K562 (cell line): ENCODE results near the gene FIG4. TPM values are rescaled to one million over a fixed set of nuclear protein-coding genes. Genes with fewer than 3 reads are reported as not detected.

Experiments
- ATAC-seq: fragments of 200-7000 bp; cut with Tn5 transposase; 3 replicates; pipeline ENCODE4 v1.9.1; 2020; ENCODE audit warnings: moderate library complexity
- BruUV-seq: library from RNA; stranded (reverse); fragments of 400-500 nt; replicated peaks from 2 replicates; lab custom pipeline; 2021; lab: Mats Ljungman, UMichigan
- CTCF ChIA-PET: fragments of 300-600 bp; formaldehyde crosslinking; extraction: SDS; loops from one replicate; lab custom pipeline; 2021; ENCODE audit warnings: low intra/inter-chr PET ratio; lab: Yijun Ruan, JAX
- POLR2A ChIA-PET: fragments of 300-600, 350-650 bp; sonication (Branson Sonifier 250); formaldehyde crosslinking; extraction: SDS; loops from one replicate; lab custom pipeline; 2021; ENCODE audit warnings: antibody characterized with exemption, inconsistent platforms; lab: Yijun Ruan, JAX
- DNase-seq, 4 experiments: peaks; one replicate each; pipeline versions ENCODE4 v3.0.0 to v3.0.0-alpha.2; 2011 to 2018; ENCODE audit warnings: low spot score in 3 of 4, mixed read lengths in 3 of 4; ENCODE audit errors: extremely low read depth in 1 of 4
- FAIRE-seq: peaks from 2 replicates; lab custom pipeline; 2011; peaks lifted over from hg19 to GRCh38; lab: Jason Lieb, UNC
- H2AFZ ChIP-seq: 2 replicates; pipeline ENCODE4 v1.6.0; 2011; ENCODE audit warnings: low read depth, low read length, control low read depth, inconsistent platforms
- H3K27ac ChIP-seq: fragments of 200-600 bp; 3 replicates; pipeline ENCODE4 v1.8.0; 2011; ENCODE audit warnings: low read depth, mild to moderate bottlenecking, control low read depth, inconsistent platforms, low read length, moderate library complexity, mixed read lengths; ENCODE audit errors: extremely low read depth
- H3K27me3 ChIP-seq, 2 experiments: fragments of 300-600 bp in 1 of 2; 2 replicates in 1 of 2; 3 replicates in 1 of 2; pipeline versions ENCODE4 v1.6.0 to v1.8.0; 2011; ENCODE audit warnings: inconsistent platforms in 2 of 2, low read length in 2 of 2, mild to moderate bottlenecking in 1 of 2, mixed read lengths in 1 of 2, moderate library complexity in 1 of 2; ENCODE audit not compliant: control insufficient read depth in 2 of 2, insufficient read depth in 2 of 2
- H3K36me3 ChIP-seq: fragments of 300-600 bp; 3 replicates; pipeline ENCODE4 v1.8.0; 2011; ENCODE audit warnings: mild to moderate bottlenecking, low read length, inconsistent platforms; ENCODE audit not compliant: control insufficient read depth, insufficient read depth
- H3K4me1 ChIP-seq, 2 experiments: fragments of 200-600 bp in 1 of 2; replicated peaks in 1 of 2; 2 replicates in 1 of 2; 3 replicates in 1 of 2; pipeline versions ENCODE4 v1.5.1 to v1.8.0; 2011; ENCODE audit warnings: inconsistent platforms in 2 of 2, low read length in 2 of 2, mild to moderate bottlenecking in 1 of 2, mixed read lengths in 1 of 2, moderate library complexity in 1 of 2; ENCODE audit not compliant: control insufficient read depth in 2 of 2, insufficient read depth in 2 of 2
- H3K4me2 ChIP-seq: 2 replicates; pipeline ENCODE4 v1.6.1; 2011; ENCODE audit warnings: low read length, control low read depth, inconsistent platforms, mixed read lengths; ENCODE audit not compliant: insufficient read depth
- H3K4me3 ChIP-seq: fragments of 200-600 bp; sonication (generic), shearing (Covaris generic); 2 replicates; pipeline ENCODE4 v1.5.1; 2016; ENCODE audit warnings: control low read depth, inconsistent platforms
- H3K79me2 ChIP-seq: fragments of 200-600 bp; 3 replicates; pipeline ENCODE4 v1.8.0; 2011; ENCODE audit warnings: low read length, inconsistent platforms; ENCODE audit not compliant: control insufficient read depth, insufficient read depth
- H3K9ac ChIP-seq, 2 experiments: 2 replicates each; pipeline versions ENCODE4 v1.6.0 to v1.6.1; 2011; ENCODE audit warnings: low read depth in 2 of 2, low read length in 2 of 2, control low read depth in 1 of 2, inconsistent platforms in 1 of 2, mild to moderate bottlenecking in 1 of 2, mixed read lengths in 1 of 2; ENCODE audit not compliant: insufficient read depth in 1 of 2
- H3K9me1 ChIP-seq: one replicate; pipeline ENCODE4 v1.6.0; 2011; ENCODE audit warnings: inconsistent platforms, mild to moderate bottlenecking, low read length, moderate library complexity; ENCODE audit not compliant: control insufficient read depth, insufficient read depth
- H3K9me3 ChIP-seq: replicated peaks from 2 replicates; pipeline ENCODE4 v1.5.1; 2011; ENCODE audit warnings: low read depth, low read length, inconsistent platforms; ENCODE audit not compliant: control insufficient read depth, insufficient read depth
- H4K20me1 ChIP-seq: replicated peaks from 2 replicates; pipeline ENCODE4 v1.6.1; 2011; ENCODE audit warnings: low read length, inconsistent platforms, mixed read lengths; ENCODE audit not compliant: control insufficient read depth, insufficient read depth
- CBX1 ChIP-seq: sonication (generic); IDR thresholded peaks from 2 replicates; pipeline ENCODE4 v1.6.1; 2016; ENCODE audit warnings: antibody characterized with exemption, low read depth, mild to moderate bottlenecking
- CXXC5 ChIP-seq: fragments of 250-450 bp; sonication (Bioruptor Pico); IDR thresholded peaks from 2 replicates; pipeline ENCODE4 v1.8.0; 2022; ENCODE audit warnings: inconsistent platforms, mild to moderate bottlenecking, moderate library complexity
- ETS2 ChIP-seq: IDR thresholded peaks from 2 replicates; pipeline ENCODE4 v1.6.1; 2016; ENCODE audit warnings: borderline replicate concordance, missing genetic modification characterization, mild to moderate bottlenecking, moderate library complexity, missing compliant biosample characterization; ENCODE audit not compliant: poor library complexity, severe bottlenecking
- MBD2 ChIP-seq: sonication (generic); IDR thresholded peaks from 2 replicates; pipeline ENCODE4 v1.6.1; 2016; ENCODE audit warnings: low read depth, borderline replicate concordance
- NELFE ChIP-seq: IDR thresholded peaks from 2 replicates; pipeline ENCODE4 v1.6.1; 2011; ENCODE audit warnings: mild to moderate bottlenecking; ENCODE audit not compliant: insufficient read depth, insufficient read length
- NONO ChIP-seq, 2 experiments: fragments of 200-400 bp in 1 of 2; fragments of 450-650 bp in 1 of 2; formaldehyde crosslinking in 1 of 2; IDR thresholded peaks; 2 replicates each; pipeline ENCODE4 v1.6.1; 2017; ENCODE audit warnings: low read depth in 2 of 2, mild to moderate bottlenecking in 2 of 2, moderate library complexity in 2 of 2, low read length in 1 of 2
- NRF1 ChIP-seq, 2 experiments: fragments of 450-650 bp; IDR thresholded peaks in 1 of 2; conservative IDR thresholded peaks in 1 of 2; 2 replicates each; pipeline ENCODE4 v1.6.1; 2014; ENCODE audit warnings: mild to moderate bottlenecking in 2 of 2
- PCBP1 ChIP-seq: fragments of 200-400 bp; formaldehyde crosslinking; IDR thresholded peaks from 2 replicates; pipeline ENCODE4 v1.6.1; 2018; ENCODE audit warnings: mild to moderate bottlenecking, low read depth, low read length; ENCODE audit not compliant: poor library complexity, severe bottlenecking
- SMAD3 ChIP-seq: fragments of 450-650 bp; formaldehyde crosslinking; conservative IDR thresholded peaks from 2 replicates; pipeline ENCODE4 v1.4.0; 2020; ENCODE audit warnings: mild to moderate bottlenecking
- SMC3 ChIP-seq: conservative IDR thresholded peaks from 2 replicates; pipeline ENCODE4 v1.6.1; 2011; ENCODE audit warnings: low read depth, low read length, improper control_type of control experiment; ENCODE audit not compliant: insufficient read depth
- SRF ChIP-seq, 2 experiments: fragments of 250-450, 450-650 bp in 1 of 2; sonication (Bioruptor Pico) in 1 of 2; sonication (generic) in 1 of 2; formaldehyde crosslinking; IDR thresholded peaks; 2 replicates each; pipeline versions ENCODE4 v1.5.0 to v1.5.1; 2020 to 2022; ENCODE audit warnings: mild to moderate bottlenecking in 1 of 2, missing genetic modification reagents in 1 of 2
- WGBS: fragments of 100-300 bp; shearing (Covaris generic); methylation state at CpG from one replicate; pipeline ENCODE4 v1.1.6; 2016; ENCODE audit warnings: low coverage, mixed read lengths; ENCODE audit not compliant: insufficient coverage; ENCODE audit errors: missing lambda C conversion rate; 5-methylcytosine and 5-hydroxymethylcytosine counted together
- in situ Hi-C: fragments of 300-500 bp; cut with MboI; formaldehyde crosslinking; loops from 4 replicates; pipeline ENCODE4 v1.15.0; 2018; ENCODE audit warnings: inconsistent platforms, mixed read lengths
- intact Hi-C: fragments of 100-400 bp; cut with micrococcal nuclease; formaldehyde crosslinking; loops from 2 replicates; pipeline ENCODE4 v1.14.2; 2022
- polyA plus RNA-seq, 8 experiments: library from polyadenylated mRNA; depleted of rRNA in 4 of 8; stranded (reverse) in 5 of 8; unstranded in 3 of 8; fragments of >200 nt; fragmentation: Nextera tagmentation in 2 of 8; fragmentation: Illumina TruSeq in 1 of 8; extraction: Ambion mirVana in 2 of 8; extraction: Trizol in 1 of 8; gene quantifications; 2 replicates each; pipeline versions ENCODE4 v1.2.1 to v1.2.3, GENCODE V29; 2011 to 2014; ENCODE audit warnings: inconsistent platforms in 1 of 8, missing spikeins in 1 of 8
- total RNA-seq, 7 experiments: library from RNA; depleted of rRNA in 6 of 7; stranded (reverse); fragments of >200 nt in 6 of 7; fragmentation: Illumina TruSeq in 2 of 7; extraction: Trizol in 2 of 7; gene quantifications; 2 replicates each; pipeline versions ENCODE4 v1.2.1 to v1.2.3, GENCODE V29; 2011 to 2021; ENCODE audit warnings: low replicate concordance in 1 of 7

The FIG4 gene
- total and polyA plus RNA-seq, 9 of the 15 experiments (the other 6 are each of a cell fraction or from before 2014, with no cell fraction given), result 1.5 to 6.8 (median 4.3) TPM

GRCh38 chr6:109770047-109770446, 79.0 kb downstream of the FIG4 start:
- intact Hi-C loops, result no loop called here
- BruUV-seq, result no TSS peak

GRCh38 chr6:109770779-109771178, 79.7 kb downstream of the FIG4 start:
- FAIRE-seq, result no peak
- POLR2A ChIA-PET, result no interaction called here

More at GRCh38 chr6:109770047-109770446, 79.0 kb downstream of the FIG4 start:
- Histone ChIP-seq H4K20me1 (no peaks in the 10 kb centered on the region), H3K4me3 (no peak overlapping the region), H3K9ac (no peak overlapping the region), H3K27me3 (no peaks in the 10 kb centered on the region; a peak in 2 of 5 replicates), H3K36me3 (no peaks in the 10 kb centered on the region), H3K9me3 (no peaks in the 10 kb centered on the region), H2AFZ (no peak overlapping the region), H3K4me1 (peaks cover 0 to 4% of the 10 kb centered on the region in 2 experiments; a peak in 1 of 5 replicates), H3K4me2 (no peak overlapping the region), H3K79me2 (no peaks in the 10 kb centered on the region), H3K9me1 (no peaks in the 10 kb centered on the region), H3K27ac (no peak overlapping the region)
- ChIA-PET POLR2A (no interaction called here), CTCF (interaction anchor here (0.6 kb wide), 1 partner anchor 169 kb away, joined by 4 read pairs; no protein-coding TSS in a partner anchor)
- ATAC-seq, result no peak
- TF ChIP-seq CXXC5 (CRISPR knock-in tag) (no peak), ETS2 (tag) (no peak), MBD2 (no peak), SMC3 (no peak), SMAD3 (CRISPR knock-in tag) (no peak), CBX1 (no peak), SRF (CRISPR knock-in tag; IDR thresholded peaks at IDR 0.05) (no peak), NELFE (no peak)
- in situ Hi-C loops, result no loop called here
- 4% methylated on average over 2 of the region's 2 CpGs for WGBS
- FAIRE-seq, result no peak
- no peak for DNase-seq

More at GRCh38 chr6:109770779-109771178, 79.7 kb downstream of the FIG4 start:
- H3K9me1 ChIP-seq, result no peaks in the 10 kb centered on the region
- H3K79me2 ChIP-seq, result no peaks in the 10 kb centered on the region
- intact Hi-C loops, result no loop called here
- H3K36me3 ChIP-seq, result no peaks in the 10 kb centered on the region
- CTCF ChIA-PET, result no interaction called here
- WGBS, result 24% methylated on average over 5 of the region's 5 CpGs
- no peak overlapping the region for H3K9ac ChIP-seq
- H3K4me1 ChIP-seq, result peaks cover 0 to 4% of the 10 kb centered on the region in 2 experiments; a peak in 1 of 5 replicates
- no peak overlapping the region for H2AFZ ChIP-seq
- TF ChIP-seq NRF1 (conservative IDR thresholded peaks at IDR 0.05 in 1 of 2, IDR thresholded peaks at IDR 0.05 in 1 of 2) (no peak), NONO (IDR thresholded peaks at IDR 0.05; ENCODE audit: low read depth in 2 of 2, low read length in 1 of 2) (no peak), PCBP1 (no peak)
- no peak overlapping the region for H3K4me2 ChIP-seq
- BruUV-seq, result no TSS peak
- H3K9me3 ChIP-seq, result no peaks in the 10 kb centered on the region
- no peaks in the 10 kb centered on the region for H4K20me1 ChIP-seq
- no peak overlapping the region for H3K27ac ChIP-seq
- no peak for ATAC-seq
- no peak for DNase-seq
- in situ Hi-C loops, result no loop called here
- H3K27me3 ChIP-seq, result no peaks in the 10 kb centered on the region; a peak in 2 of 5 replicates
- no peak overlapping the region for H3K4me3 ChIP-seq
